ENCODE measurements around the gene MYADML2.

Gene MYADML2

GRCh38 chr17:81968850-81969812 is 22.1 kb upstream of the MYADML2 start:
- TF ChIP-seq TCF4 (CRISPR knock-in tag; IDR thresholded peaks at IDR 0.05; ENCODE audit: borderline replicate concordance) = no peak
- TF ChIP-seq, protein P1, sequence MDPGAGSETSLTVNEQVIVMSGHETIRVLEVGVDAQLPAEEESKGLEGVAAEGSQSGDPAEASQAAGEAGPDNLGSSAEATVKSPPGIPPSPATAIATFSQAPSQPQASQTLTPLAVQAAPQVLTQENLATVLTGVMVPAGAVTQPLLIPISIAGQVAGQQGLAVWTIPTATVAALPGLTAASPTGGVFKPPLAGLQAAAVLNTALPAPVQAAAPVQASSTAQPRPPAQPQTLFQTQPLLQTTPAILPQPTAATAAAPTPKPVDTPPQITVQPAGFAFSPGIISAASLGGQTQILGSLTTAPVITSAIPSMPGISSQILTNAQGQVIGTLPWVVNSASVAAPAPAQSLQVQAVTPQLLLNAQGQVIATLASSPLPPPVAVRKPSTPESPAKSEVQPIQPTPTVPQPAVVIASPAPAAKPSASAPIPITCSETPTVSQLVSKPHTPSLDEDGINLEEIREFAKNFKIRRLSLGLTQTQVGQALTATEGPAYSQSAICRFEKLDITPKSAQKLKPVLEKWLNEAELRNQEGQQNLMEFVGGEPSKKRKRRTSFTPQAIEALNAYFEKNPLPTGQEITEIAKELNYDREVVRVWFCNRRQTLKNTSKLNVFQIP (CRISPR knock-in tag; IDR thresholded peaks at IDR 0.05; ENCODE audit: borderline replicate concordance, low read depth) = no peak
- TF ChIP-seq ZNF565 (CRISPR knock-in tag; conservative IDR thresholded peaks at IDR 0.05; ENCODE audit: low read depth) = no peak
- no peak for TF ChIP-seq ZC3H10 (CRISPR knock-in tag; IDR thresholded peaks at IDR 0.05)
- no peak for TF ChIP-seq ZNF70 (CRISPR knock-in tag; IDR thresholded peaks at IDR 0.05)
- no peak for TF ChIP-seq RARB (CRISPR knock-in tag; IDR thresholded peaks at IDR 0.05)
- no peak for TF ChIP-seq ARNTL (CRISPR knock-in tag; IDR thresholded peaks at IDR 0.05; ENCODE audit: borderline replicate concordance, low read depth)
- no peak for TF ChIP-seq PATZ1 (CRISPR knock-in tag; IDR thresholded peaks at IDR 0.05; ENCODE audit: borderline replicate concordance)
- no peak for TF ChIP-seq TOX (CRISPR knock-in tag; IDR thresholded peaks at IDR 0.05; ENCODE audit: borderline replicate concordance)
- no peak for TF ChIP-seq CSDC2 (CRISPR knock-in tag; IDR thresholded peaks at IDR 0.05)
- no peak for ATAC-seq

- no peak for TF ChIP-seq PPARA (CRISPR knock-in tag; IDR thresholded peaks at IDR 0.05; ENCODE audit: borderline replicate concordance)
- no peak for TF ChIP-seq SNAI2 (CRISPR knock-in tag; IDR thresholded peaks at IDR 0.05)
- TF ChIP-seq ARNTL (CRISPR knock-in tag; IDR thresholded peaks at IDR 0.05; ENCODE audit: borderline replicate concordance, low read depth) = no peak
- no peak for TF ChIP-seq TCF4 (CRISPR knock-in tag; IDR thresholded peaks at IDR 0.05; ENCODE audit: borderline replicate concordance)
- TF ChIP-seq CSRNP3 (CRISPR knock-in tag; IDR thresholded peaks at IDR 0.05) = no peak
- TF ChIP-seq PATZ1 (CRISPR knock-in tag; IDR thresholded peaks at IDR 0.05; ENCODE audit: borderline replicate concordance) = no peak
- no peak for ATAC-seq
Measured at GRCh38 chr17:81968396-81968745, 21.3 kb upstream of the MYADML2 start.

DNA sequence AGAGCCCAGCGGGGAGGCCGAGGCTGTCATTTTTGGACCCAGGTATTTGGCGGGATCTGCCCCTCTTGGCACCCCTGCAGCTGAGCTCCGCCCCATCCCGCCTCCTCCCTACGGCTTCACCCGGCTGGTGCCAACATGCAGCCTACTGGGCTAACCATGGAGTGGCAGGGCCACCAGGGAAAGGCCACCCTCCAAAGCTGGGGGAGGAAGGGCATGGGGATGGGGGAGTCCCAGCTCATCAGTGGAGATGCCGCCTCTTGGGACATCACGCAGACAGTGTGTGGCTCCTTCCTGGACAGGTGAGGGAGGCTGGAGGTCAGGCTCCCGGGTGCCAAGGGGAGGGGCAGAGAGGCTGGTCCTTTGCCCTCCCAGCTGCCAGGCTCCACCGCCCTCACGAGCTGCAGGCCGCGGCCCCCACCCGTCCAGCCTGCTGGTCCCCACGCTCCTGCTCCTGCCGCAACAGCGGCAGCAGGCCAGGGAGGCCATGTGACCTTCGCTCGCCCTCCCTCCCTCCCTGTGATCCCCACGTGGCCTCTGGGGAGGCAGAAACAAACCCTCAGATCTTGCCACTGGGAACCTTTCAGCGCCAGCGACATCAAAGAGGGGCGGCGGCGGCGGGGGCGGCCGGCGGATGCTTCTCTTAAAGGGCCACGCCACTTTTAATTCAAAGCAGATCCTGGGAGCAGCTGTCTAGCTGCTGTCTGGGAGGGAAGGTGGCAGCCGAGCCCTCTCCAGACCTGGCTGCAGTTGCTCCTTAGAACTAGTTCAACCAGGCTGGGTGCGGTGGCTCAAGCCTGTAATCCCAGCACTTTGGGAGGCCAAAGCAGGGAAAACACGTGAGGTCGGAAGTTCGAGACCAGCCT is 20.7 kb upstream of the MYADML2 start:
- ATAC-seq = peak; percentile 79
- TF ChIP-seq ESRRG (CRISPR knock-in tag; IDR thresholded peaks at IDR 0.05) = no peak
- TF ChIP-seq ZNF70 (CRISPR knock-in tag; IDR thresholded peaks at IDR 0.05) = 0 out of 2 replicates have a peak, but pooled peaks have one; percentile 28
- TF ChIP-seq TSHZ2 (CRISPR knock-in tag; IDR thresholded peaks at IDR 0.05) = no peak
- no peak for TF ChIP-seq ZFP3 (CRISPR knock-in tag; IDR thresholded peaks at IDR 0.05)
- TF ChIP-seq PATZ1 (CRISPR knock-in tag; IDR thresholded peaks at IDR 0.05; ENCODE audit: borderline replicate concordance) = no peak
- no peak for TF ChIP-seq ZFP30 (CRISPR knock-in tag; IDR thresholded peaks at IDR 0.05)
- TF ChIP-seq ZC3H10 (CRISPR knock-in tag; IDR thresholded peaks at IDR 0.05) = no peak
- TF ChIP-seq, protein P1 (CRISPR knock-in tag; IDR thresholded peaks at IDR 0.05; ENCODE audit: borderline replicate concordance, low read depth) = no peak
- TF ChIP-seq TCF4 (CRISPR knock-in tag; IDR thresholded peaks at IDR 0.05; ENCODE audit: borderline replicate concordance) = peak; percentile 45; the same call in 1 of the 2 replicates

Data from SK-N-SH treated with all-trans-retinoic acid at 6 μM for 48 hours (cell line).